Liver (tissue), 3 donors: Measurements from ENCODE around the gene AFTPH.

Experiments
- EGR1 ChIP-seq, 2 donors: IDR thresholded peaks; 2 replicates each; pipeline ENCODE4 v1.6.1; 2016 to 2018; ENCODE audit warnings: antibody characterized with exemption in 2 of 2, low read depth in 2 of 2
- FOXA1 ChIP-seq: IDR thresholded peaks from 2 replicates; pipeline ENCODE4 v1.6.1; 2016; ENCODE audit warnings: antibody characterized with exemption
- HNF4A ChIP-seq, 2 donors: conservative IDR thresholded peaks; 2 replicates each; pipeline ENCODE4 v1.6.1; 2016; ENCODE audit warnings: antibody characterized with exemption in 2 of 2, mild to moderate bottlenecking in 2 of 2
- JUND ChIP-seq, 2 donors: IDR thresholded peaks; 2 replicates each; pipeline ENCODE4 v1.6.1; 2016; ENCODE audit warnings: antibody characterized with exemption in 2 of 2
- SP1 ChIP-seq: IDR thresholded peaks from 2 replicates; pipeline ENCODE4 v1.6.1; 2018; ENCODE audit warnings: antibody characterized with exemption, mild to moderate bottlenecking
- YY1 ChIP-seq: IDR thresholded peaks from 2 replicates; pipeline ENCODE4 v1.6.1; 2016; ENCODE audit warnings: antibody characterized with exemption, mild to moderate bottlenecking
- TF ChIP-seq, protein P1 (sequence below): fragments of 150-350 bp; IDR thresholded peaks from 2 replicates; pipeline ENCODE4 v1.5.1; 2017; ENCODE audit warnings: improper control_type of control experiment, low read depth, low read length; ENCODE audit not compliant: missing input control
- TF ChIP-seq, protein P2 (sequence below): IDR thresholded peaks from 2 replicates; pipeline ENCODE4 v1.6.1; 2016; ENCODE audit warnings: antibody characterized with exemption
- TF ChIP-seq, protein P3 (sequence below): IDR thresholded peaks from 2 replicates; pipeline ENCODE4 v1.6.1; 2016; ENCODE audit warnings: antibody characterized with exemption
- TF ChIP-seq, protein P4 (sequence below): IDR thresholded peaks from 2 replicates; pipeline ENCODE4 v1.6.1; 2016; ENCODE audit warnings: antibody characterized with exemption
- donor health status: healthy.
- donor health status: healthy.

DNA sequence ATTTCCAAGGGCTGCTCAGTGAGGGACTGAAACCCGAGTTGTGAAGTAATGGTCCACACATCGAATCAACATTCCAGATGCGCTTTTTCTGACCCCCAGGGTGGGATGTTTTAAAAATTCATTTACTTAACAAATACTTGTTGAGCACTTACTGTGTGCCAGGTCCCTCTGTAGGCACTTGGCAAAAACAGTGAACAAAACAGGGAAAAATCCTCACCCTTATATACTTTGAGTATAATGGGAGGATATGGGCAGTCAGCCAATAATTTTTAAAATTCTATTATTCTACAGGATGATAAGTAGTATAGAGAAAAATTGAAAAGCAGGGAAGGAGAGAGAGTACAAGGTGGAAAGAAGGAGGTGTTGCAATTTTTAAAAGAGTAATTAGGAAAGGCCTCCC lies 31.3 kb upstream of the AFTPH start:
- TF ChIP-seq, protein P1, sequence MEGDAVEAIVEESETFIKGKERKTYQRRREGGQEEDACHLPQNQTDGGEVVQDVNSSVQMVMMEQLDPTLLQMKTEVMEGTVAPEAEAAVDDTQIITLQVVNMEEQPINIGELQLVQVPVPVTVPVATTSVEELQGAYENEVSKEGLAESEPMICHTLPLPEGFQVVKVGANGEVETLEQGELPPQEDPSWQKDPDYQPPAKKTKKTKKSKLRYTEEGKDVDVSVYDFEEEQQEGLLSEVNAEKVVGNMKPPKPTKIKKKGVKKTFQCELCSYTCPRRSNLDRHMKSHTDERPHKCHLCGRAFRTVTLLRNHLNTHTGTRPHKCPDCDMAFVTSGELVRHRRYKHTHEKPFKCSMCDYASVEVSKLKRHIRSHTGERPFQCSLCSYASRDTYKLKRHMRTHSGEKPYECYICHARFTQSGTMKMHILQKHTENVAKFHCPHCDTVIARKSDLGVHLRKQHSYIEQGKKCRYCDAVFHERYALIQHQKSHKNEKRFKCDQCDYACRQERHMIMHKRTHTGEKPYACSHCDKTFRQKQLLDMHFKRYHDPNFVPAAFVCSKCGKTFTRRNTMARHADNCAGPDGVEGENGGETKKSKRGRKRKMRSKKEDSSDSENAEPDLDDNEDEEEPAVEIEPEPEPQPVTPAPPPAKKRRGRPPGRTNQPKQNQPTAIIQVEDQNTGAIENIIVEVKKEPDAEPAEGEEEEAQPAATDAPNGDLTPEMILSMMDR: no peak
- TF ChIP-seq JUND (IDR thresholded peaks at IDR 0.05) (no peak), HNF4A (conservative IDR thresholded peaks at IDR 0.05) (no peak), YY1 (no peak), SP1 (no peak), EGR1 (IDR thresholded peaks at IDR 0.05; ENCODE audit: low read depth in 2 of 2) (no peak), FOXA1 (no peak)
- TF ChIP-seq, protein P2, sequence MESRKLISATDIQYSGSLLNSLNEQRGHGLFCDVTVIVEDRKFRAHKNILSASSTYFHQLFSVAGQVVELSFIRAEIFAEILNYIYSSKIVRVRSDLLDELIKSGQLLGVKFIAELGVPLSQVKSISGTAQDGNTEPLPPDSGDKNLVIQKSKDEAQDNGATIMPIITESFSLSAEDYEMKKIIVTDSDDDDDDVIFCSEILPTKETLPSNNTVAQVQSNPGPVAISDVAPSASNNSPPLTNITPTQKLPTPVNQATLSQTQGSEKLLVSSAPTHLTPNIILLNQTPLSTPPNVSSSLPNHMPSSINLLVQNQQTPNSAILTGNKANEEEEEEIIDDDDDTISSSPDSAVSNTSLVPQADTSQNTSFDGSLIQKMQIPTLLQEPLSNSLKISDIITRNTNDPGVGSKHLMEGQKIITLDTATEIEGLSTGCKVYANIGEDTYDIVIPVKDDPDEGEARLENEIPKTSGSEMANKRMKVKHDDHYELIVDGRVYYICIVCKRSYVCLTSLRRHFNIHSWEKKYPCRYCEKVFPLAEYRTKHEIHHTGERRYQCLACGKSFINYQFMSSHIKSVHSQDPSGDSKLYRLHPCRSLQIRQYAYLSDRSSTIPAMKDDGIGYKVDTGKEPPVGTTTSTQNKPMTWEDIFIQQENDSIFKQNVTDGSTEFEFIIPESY: no peak
- TF ChIP-seq, protein P3, sequence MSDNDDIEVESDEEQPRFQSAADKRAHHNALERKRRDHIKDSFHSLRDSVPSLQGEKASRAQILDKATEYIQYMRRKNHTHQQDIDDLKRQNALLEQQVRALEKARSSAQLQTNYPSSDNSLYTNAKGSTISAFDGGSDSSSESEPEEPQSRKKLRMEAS: no peak
- TF ChIP-seq, protein P4, sequence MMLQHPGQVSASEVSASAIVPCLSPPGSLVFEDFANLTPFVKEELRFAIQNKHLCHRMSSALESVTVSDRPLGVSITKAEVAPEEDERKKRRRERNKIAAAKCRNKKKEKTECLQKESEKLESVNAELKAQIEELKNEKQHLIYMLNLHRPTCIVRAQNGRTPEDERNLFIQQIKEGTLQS: no peak
